Activated T-cell treated with anti-CD3 and anti-CD28 coated beads, Interleukin-2, amount 50 U/mL, for 72 hours (primary cell): Measurements from ENCODE around the gene ATP1B1. TPM values are rescaled to one million over a fixed set of nuclear protein-coding genes. Genes with fewer than 3 reads are reported as not detected.

ENCODE experiments used
- ATAC-seq, 2 donors: fragments of 150-1000 bp; cut with Tn5 transposase; replicated peaks in 1 of 2; 2 replicates each; pipeline ENCODE4 v1.10.0; 2021; ENCODE audit warnings: moderate library complexity in 2 of 2, mild to moderate bottlenecking in 1 of 2
- DNase-seq, 2 donors: peaks; one replicate each; pipeline ENCODE4 v3.0.0; 2021 to 2022; ENCODE audit warnings: mixed read lengths in 1 of 2
- H3K27ac Mint-ChIP-seq: one replicate; pipeline ENCODE4 v1.8.0; 2022; ENCODE audit warnings: mild to moderate bottlenecking, moderate library complexity, mixed read lengths
- H3K27me3 Mint-ChIP-seq: one replicate; pipeline ENCODE4 v1.8.0; 2022; ENCODE audit warnings: low read depth, mixed read lengths
- H3K36me3 Mint-ChIP-seq, 2 donors: one replicate each; pipeline ENCODE4 v1.8.0; 2022; ENCODE audit warnings: mixed read lengths in 2 of 2, mild to moderate bottlenecking in 1 of 2; ENCODE audit not compliant: insufficient read depth in 2 of 2
- H3K4me1 Mint-ChIP-seq: one replicate; pipeline ENCODE4 v1.8.0; 2022; ENCODE audit warnings: low read depth, mixed read lengths
- H3K4me3 Mint-ChIP-seq, 2 donors: one replicate each; pipeline ENCODE4 v1.8.0; 2022; ENCODE audit warnings: mild to moderate bottlenecking in 2 of 2, mixed read lengths in 2 of 2, moderate library complexity in 2 of 2
- H3K9me3 Mint-ChIP-seq, 2 donors: one replicate each; pipeline ENCODE4 v1.8.0; 2022; ENCODE audit warnings: mixed read lengths in 2 of 2
- total RNA-seq, 2 donors: library from RNA; stranded (reverse); gene quantifications; one replicate each; pipeline ENCODE4 v1.2.3, GENCODE V29; 2022

Gene ATP1B1
- total RNA-seq, 2 donors from 2014 or later, result 3.3 to 8.1 TPM

GRCh38 chr1:169127305-169127704, 20.8 kb downstream of the ATP1B1 start:
- Mint-ChIP-seq H3K27ac (no peak overlapping the region), H3K4me3 (no peak overlapping the region), H3K9me3 (no peaks in the 10 kb centered on the region), H3K27me3 (no peaks in the 10 kb centered on the region), H3K36me3 (peaks cover 0 to 5% of the 10 kb centered on the region in 2 donors), H3K4me1 (peaks cover 19% of the 10 kb centered on the region)
- DNase-seq (no peak), ATAC-seq (no peak)

- ATAC-seq, result peak; percentile 95 to 97
- Mint-ChIP-seq H3K27ac (no peak overlapping the region), H3K36me3 (peaks cover 0 to 5% of the 10 kb centered on the region in 2 donors), H3K4me1 (peaks cover 19% of the 10 kb centered on the region), H3K4me3 (no peak overlapping the region), H3K9me3 (no peaks in the 10 kb centered on the region), H3K27me3 (no peaks in the 10 kb centered on the region)
- DNase-seq, result no peak
Measured at GRCh38 chr1:169128562-169128961, 22.1 kb downstream of the ATP1B1 start.

GRCh38 chr1:169129109-169129784, 22.8 kb downstream of the ATP1B1 start:
- peaks cover 19% of the 10 kb centered on the region for H3K4me1 Mint-ChIP-seq
- no peaks in the 10 kb centered on the region for H3K9me3 Mint-ChIP-seq
- peaks cover 0 to 5% of the 10 kb centered on the region in 2 donors for H3K36me3 Mint-ChIP-seq
- ATAC-seq, result peak; percentile 67 to 73
- H3K4me3 Mint-ChIP-seq, result no peak overlapping the region
- H3K27me3 Mint-ChIP-seq, result no peaks in the 10 kb centered on the region
- H3K27ac Mint-ChIP-seq, result no peak overlapping the region
- no peak for DNase-seq

- Mint-ChIP-seq H3K4me3 (no peak overlapping the region), H3K4me1 (peaks cover 19% of the 10 kb centered on the region), H3K9me3 (no peaks in the 10 kb centered on the region), H3K27ac (no peak overlapping the region), H3K27me3 (no peaks in the 10 kb centered on the region), H3K36me3 (peaks cover 0 to 5% of the 10 kb centered on the region in 2 donors)
- no peak for DNase-seq
- ATAC-seq, result no peak
Measured at GRCh38 chr1:169130683-169131082, 24.2 kb downstream of the ATP1B1 start.

- no peak overlapping the region for H3K27ac Mint-ChIP-seq
- H3K9me3 Mint-ChIP-seq, result no peaks in the 10 kb centered on the region
- H3K27me3 Mint-ChIP-seq, result no peaks in the 10 kb centered on the region
- DNase-seq (no peak), ATAC-seq (no peak)
- H3K4me1 Mint-ChIP-seq, result peaks cover 19% of the 10 kb centered on the region
- peaks cover 0 to 5% of the 10 kb centered on the region in 2 donors for H3K36me3 Mint-ChIP-seq
- H3K4me3 Mint-ChIP-seq, result no peak overlapping the region
Measured at GRCh38 chr1:169132512-169133227, 26.2 kb downstream of the ATP1B1 start.

- H3K36me3 Mint-ChIP-seq, result peaks cover 0 to 5% of the 10 kb centered on the region in 2 donors
- ATAC-seq, result no peak
- no peak overlapping the region for H3K27ac Mint-ChIP-seq
- H3K27me3 Mint-ChIP-seq, result no peaks in the 10 kb centered on the region
- no peak for DNase-seq
- H3K9me3 Mint-ChIP-seq, result no peaks in the 10 kb centered on the region
- H3K4me1 Mint-ChIP-seq, result peaks cover 20% of the 10 kb centered on the region
- H3K4me3 Mint-ChIP-seq, result no peak overlapping the region
Measured at GRCh38 chr1:169133228-169133576, 26.7 kb downstream of the ATP1B1 start.

- ATAC-seq, result no peak
- Mint-ChIP-seq H3K4me3 (no peak overlapping the region), H3K36me3 (peaks cover 0 to 5% of the 10 kb centered on the region in 2 donors), H3K27me3 (no peaks in the 10 kb centered on the region), H3K27ac (no peak overlapping the region), H3K4me1 (peaks cover 20% of the 10 kb centered on the region), H3K9me3 (no peaks in the 10 kb centered on the region)
- no peak for DNase-seq
Measured at GRCh38 chr1:169133801-169134502, 27.5 kb downstream of the ATP1B1 start.

- DNase-seq, result no peak
- Mint-ChIP-seq H3K4me3 (no peak overlapping the region), H3K4me1 (peaks cover 19% of the 10 kb centered on the region), H3K27ac (no peak overlapping the region), H3K36me3 (no peaks in the 10 kb centered on the region), H3K27me3 (no peaks in the 10 kb centered on the region), H3K9me3 (no peaks in the 10 kb centered on the region)
- ATAC-seq, result no peak
Measured at GRCh38 chr1:169137357-169137756, 30.9 kb downstream of the ATP1B1 start.

GRCh38 chr1:169138866-169139670, 32.6 kb downstream of the ATP1B1 start:
- Mint-ChIP-seq H3K36me3 (no peaks in the 10 kb centered on the region), H3K9me3 (no peaks in the 10 kb centered on the region), H3K27ac (peak overlapping the region; percentile 95), H3K27me3 (no peaks in the 10 kb centered on the region), H3K4me3 (peak overlapping the region in 1 of 2 donors; percentile 36), H3K4me1 (peaks cover 19% of the 10 kb centered on the region)
- ATAC-seq, result peak; percentile 94 to 95
- DNase-seq, result no peak

GRCh38 chr1:169141356-169141755, 34.9 kb downstream of the ATP1B1 start:
- Mint-ChIP-seq H3K36me3 (no peaks in the 10 kb centered on the region), H3K9me3 (no peaks in the 10 kb centered on the region), H3K27me3 (no peaks in the 10 kb centered on the region), H3K27ac (no peak overlapping the region), H3K4me1 (peaks cover 19% of the 10 kb centered on the region), H3K4me3 (no peak overlapping the region)
- ATAC-seq, result no peak
- no peak for DNase-seq

GRCh38 chr1:169142129-169142528, 35.6 kb downstream of the ATP1B1 start:
- Mint-ChIP-seq H3K9me3 (no peaks in the 10 kb centered on the region), H3K27me3 (no peaks in the 10 kb centered on the region), H3K36me3 (no peaks in the 10 kb centered on the region), H3K4me1 (peaks cover 19% of the 10 kb centered on the region), H3K4me3 (no peak overlapping the region), H3K27ac (no peak overlapping the region)
- ATAC-seq, result no peak
- DNase-seq, result no peak

GRCh38 chr1:169143346-169143745, 36.9 kb downstream of the ATP1B1 start:
- DNase-seq (no peak), ATAC-seq (no peak)
- Mint-ChIP-seq H3K27ac (no peak overlapping the region), H3K4me3 (no peak overlapping the region), H3K27me3 (no peaks in the 10 kb centered on the region), H3K9me3 (no peaks in the 10 kb centered on the region), H3K36me3 (no peaks in the 10 kb centered on the region), H3K4me1 (peaks cover 13% of the 10 kb centered on the region)

- Mint-ChIP-seq H3K9me3 (no peaks in the 10 kb centered on the region), H3K27ac (no peak overlapping the region), H3K36me3 (no peaks in the 10 kb centered on the region), H3K4me1 (peaks cover 7% of the 10 kb centered on the region), H3K4me3 (no peak overlapping the region), H3K27me3 (no peaks in the 10 kb centered on the region)
- DNase-seq (no peak), ATAC-seq (no peak)
Measured at GRCh38 chr1:169143984-169144383, 37.5 kb downstream of the ATP1B1 start.
